GM18519 (cell line): ENCODE data around the gene TAF1B.

ENCODE experiments used
- ATAC-seq: cut with Tn5 transposase; IDR thresholded peaks from one replicate; pipeline ENCODE4 v1.9.1; 2021; ENCODE audit warnings: mild to moderate bottlenecking, moderate library complexity; ENCODE audit not compliant: unreplicated experiment, low FRiP score

TAF1B gene

GRCh38 chr2:9843229-9844035, at the start of gene TAF1B:
TAF1B (plus strand) TSS chr2:9843474; CDS start chr2:9843542, 68 bp downstream.
- peak; percentile 57 for ATAC-seq

- ATAC-seq = no peak
Measured at GRCh38 chr2:9793918-9794717, 49.2 kb upstream of the TAF1B start.

GRCh38 chr2:9795071-9795470, 48.2 kb upstream of the TAF1B start:
- ATAC-seq = no peak

- ATAC-seq = no peak
Measured at GRCh38 chr2:9796056-9797010, 46.9 kb upstream of the TAF1B start.

- no peak for ATAC-seq
Measured at GRCh38 chr2:9797086-9797485, 46.2 kb upstream of the TAF1B start.

GRCh38 chr2:9797681-9798556, 45.4 kb upstream of the TAF1B start:
- no peak for ATAC-seq

- no peak for ATAC-seq
Measured at GRCh38 chr2:9799011-9799596, 44.2 kb upstream of the TAF1B start.

GRCh38 chr2:9799729-9800632, 43.3 kb upstream of the TAF1B start:
- peak; percentile 46 for ATAC-seq

- no peak for ATAC-seq
Measured at GRCh38 chr2:9800639-9800974, 42.7 kb upstream of the TAF1B start.

- ATAC-seq = no peak
Measured at GRCh38 chr2:9800975-9801726, 42.1 kb upstream of the TAF1B start.

GRCh38 chr2:9802576-9802993, 40.7 kb upstream of the TAF1B start:
- no peak for ATAC-seq

GRCh38 chr2:9803023-9803805, 40.1 kb upstream of the TAF1B start:
- ATAC-seq = no peak

- ATAC-seq = no peak
Measured at GRCh38 chr2:9805435-9806297, 37.6 kb upstream of the TAF1B start.

- ATAC-seq = no peak
Measured at GRCh38 chr2:9806298-9806610, 37.0 kb upstream of the TAF1B start.

- no peak for ATAC-seq
Measured at GRCh38 chr2:9806656-9807055, 36.6 kb upstream of the TAF1B start.

- ATAC-seq = no peak
Measured at GRCh38 chr2:9807056-9807455, 36.2 kb upstream of the TAF1B start.
